Heart right ventricle (tissue), 16 donors: ENCODE measurements around the gene KIF6. TPM values are rescaled to one million over a fixed set of nuclear protein-coding genes. Genes with fewer than 3 reads are reported as not detected.

ENCODE experiments used
- ATAC-seq, 8 donors: fragments of 200-7000 bp; cut with Tn5 transposase; one replicate each; pipeline ENCODE4 v1.9.1; 2020; ENCODE audit warnings: mild to moderate bottlenecking in 8 of 8, moderate library complexity in 8 of 8, moderate number of reproducible peaks in 1 of 8
- DNase-seq, 2 donors: peaks; one replicate each; pipeline ENCODE4 v3.0.0-alpha.2; 2020
- H3K27ac ChIP-seq, 10 donors: fragments of 200-600 bp; sonication (generic) in 2 of 10; one replicate each; pipeline versions ENCODE4 v1.5.0 to v1.8.0; 2020 to 2022; ENCODE audit warnings: mild to moderate bottlenecking in 3 of 10
- H3K27me3 ChIP-seq, 7 donors: fragments of 200-600 bp; one replicate each; pipeline ENCODE4 v1.8.0; 2021 to 2022; ENCODE audit warnings: mild to moderate bottlenecking in 2 of 7
- H3K36me3 ChIP-seq, 9 donors: fragments of 200-600 bp; sonication (generic) in 1 of 9; one replicate each; pipeline versions ENCODE4 v1.5.0 to v1.8.0; 2020 to 2022; ENCODE audit warnings: mild to moderate bottlenecking in 2 of 9
- H3K4me1 ChIP-seq, 9 donors: fragments of 200-600 bp; sonication (generic) in 1 of 9; one replicate each; pipeline versions ENCODE4 v1.5.0 to v1.8.0; 2020 to 2022; ENCODE audit warnings: mild to moderate bottlenecking in 4 of 9
- H3K4me3 ChIP-seq, 10 donors: fragments of 200-600 bp; sonication (generic) in 2 of 10; one replicate each; pipeline versions ENCODE4 v1.5.0 to v1.8.0; 2020 to 2022; ENCODE audit warnings: mild to moderate bottlenecking in 7 of 10, moderate library complexity in 2 of 10
- H3K9me3 ChIP-seq, 11 donors: fragments of 200-600 bp in 10 of 11; sonication (generic) in 2 of 11; one replicate each; pipeline versions ENCODE4 v1.5.0 to v1.8.0; 2013 to 2022; ENCODE audit warnings: mild to moderate bottlenecking in 2 of 11, control low read depth in 1 of 11, moderate library complexity in 1 of 11
- WGBS, 2 donors: extraction: QIAGEN DNeasy Blood & Tissue Kit; methylation state at CpG; one replicate each; pipeline ENCODE4 v1.1.7; 2013; ENCODE audit warnings: inconsistent platforms in 1 of 2; 5-methylcytosine and 5-hydroxymethylcytosine counted together
- intact Hi-C, 10 donors: fragments of 100-400 bp; cut with DNase I; formaldehyde crosslinking; loops; one replicate each; pipeline versions ENCODE4 v1.11.1 to v1.14.2; 2022
- polyA plus RNA-seq, 2 donors: library from polyadenylated mRNA; stranded (reverse); fragments of 200-250 nt; gene quantifications; one replicate each; pipeline ENCODE4 v1.2.3, GENCODE V29; 2013
- total RNA-seq, 10 donors: library from RNA; stranded (reverse); fragmentation: NEBNext Ultra II Directional in 3 of 10; extraction: Animal tissue kit (Norgen Biotek cat#: 25700) in 3 of 10; gene quantifications; one replicate each; pipeline versions ENCODE4 v1.2.1 to v1.2.4, GENCODE V29; 2021 to 2023
- TF ChIP-seq, protein P1 (sequence below), 9 donors: fragments of 200-600 bp; sonication (generic) in 2 of 9; IDR thresholded peaks; one replicate each; pipeline versions ENCODE4 v1.5.0 to v1.8.0; 2021 to 2022; ENCODE audit warnings: antibody characterized with exemption in 9 of 9, mild to moderate bottlenecking in 5 of 9, moderate library complexity in 1 of 9
- donor health status: Arrhythmogenic right ventricular cardiomyopathy.
- donor health status: ischemic (EF 13 %, LVEDD 7.1; RV severe dilation, severe dysfunction).
- donor health status: healthy with polysubstance abuse.
- donor health status: DM: no; HTN: yes; CAD: no.
- donor health status: DM: no; HTN: no; CAD: no.
- donor health status: ischemic (EF 25% LVEDD 6.9; RV normal size, moderate dysfunction).
- donor health status: ischemic (EF 25% LVEDD 5.7; RV mildly dilated, moderate dysfunction).
- donor health status: healthy.
- donor health status: DM: yes; HTN: yes; CAD: no.
- donor health status: Ischemic cardiomyopathy.
- donor health status: ischemic (EF 35%, LVEDD 5.7; RV mildly dilated, moderate dysfunction).
- donor health status: nonischemic (EF 11% LVEDD 7.7; RV severe dilation, severe dysfunction).
- donor health status: DM: yes; HTN: yes; CAD: no.
- donor health status: PGD.
- donor health status: ischemic (EF 29% LVEDD 5.4; RV normal size, mild dysfunction).
- donor health status: nonischemic (EF 23%, LVEDD 6.1; RV moderate dilation, normal function).

Gene KIF6
- total and polyA plus RNA-seq, 12 donors: 0.01 to 1.6 (median 0.45) TPM; not detected in 2

GRCh38 chr6:39499053-39499452 lies 226.2 kb downstream of the KIF6 start:
- no peak for DNase-seq
- H3K4me3 ChIP-seq: no peak overlapping the region
- TF ChIP-seq, protein P1, sequence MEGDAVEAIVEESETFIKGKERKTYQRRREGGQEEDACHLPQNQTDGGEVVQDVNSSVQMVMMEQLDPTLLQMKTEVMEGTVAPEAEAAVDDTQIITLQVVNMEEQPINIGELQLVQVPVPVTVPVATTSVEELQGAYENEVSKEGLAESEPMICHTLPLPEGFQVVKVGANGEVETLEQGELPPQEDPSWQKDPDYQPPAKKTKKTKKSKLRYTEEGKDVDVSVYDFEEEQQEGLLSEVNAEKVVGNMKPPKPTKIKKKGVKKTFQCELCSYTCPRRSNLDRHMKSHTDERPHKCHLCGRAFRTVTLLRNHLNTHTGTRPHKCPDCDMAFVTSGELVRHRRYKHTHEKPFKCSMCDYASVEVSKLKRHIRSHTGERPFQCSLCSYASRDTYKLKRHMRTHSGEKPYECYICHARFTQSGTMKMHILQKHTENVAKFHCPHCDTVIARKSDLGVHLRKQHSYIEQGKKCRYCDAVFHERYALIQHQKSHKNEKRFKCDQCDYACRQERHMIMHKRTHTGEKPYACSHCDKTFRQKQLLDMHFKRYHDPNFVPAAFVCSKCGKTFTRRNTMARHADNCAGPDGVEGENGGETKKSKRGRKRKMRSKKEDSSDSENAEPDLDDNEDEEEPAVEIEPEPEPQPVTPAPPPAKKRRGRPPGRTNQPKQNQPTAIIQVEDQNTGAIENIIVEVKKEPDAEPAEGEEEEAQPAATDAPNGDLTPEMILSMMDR (IDR thresholded peaks at IDR 0.05): no peak
- H3K27me3 ChIP-seq: no peaks in the 10 kb centered on the region
- no peak overlapping the region for H3K27ac ChIP-seq
- H3K36me3 ChIP-seq: no peaks in the 10 kb centered on the region
- ATAC-seq: no peak
- intact Hi-C loops: no loop called here
- peaks cover 0 to 37% (median 14%) of the 10 kb centered on the region in 11 donors for H3K9me3 ChIP-seq
- H3K4me1 ChIP-seq: peaks cover 0 to 23% (median 10%) of the 10 kb centered on the region in 9 donors

DNA sequence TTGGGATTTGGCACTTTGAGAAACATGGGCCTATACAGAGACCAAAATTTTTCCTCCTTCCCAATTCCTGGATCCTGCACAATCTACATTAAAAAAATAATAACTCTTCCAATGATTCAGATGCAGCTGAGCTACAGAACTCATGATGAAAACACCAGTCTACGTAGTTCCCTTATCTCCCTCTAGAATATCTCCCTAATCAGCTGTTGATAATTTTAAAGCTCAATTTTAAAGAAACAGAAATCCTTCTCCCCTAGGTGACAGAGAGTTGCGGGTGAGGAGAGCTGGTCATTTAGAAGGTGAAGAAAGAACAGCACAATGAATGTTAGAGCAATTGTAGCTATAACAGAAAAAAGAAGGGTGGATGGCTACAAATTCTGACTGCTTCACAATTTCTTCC lies 227.1 kb downstream of the KIF6 start:
- Histone ChIP-seq H3K27ac (no peak overlapping the region), H3K27me3 (no peaks in the 10 kb centered on the region), H3K4me1 (peaks cover 0 to 32% (median 13%) of the 10 kb centered on the region in 9 donors), H3K4me3 (no peak overlapping the region), H3K36me3 (no peaks in the 10 kb centered on the region), H3K9me3 (peaks cover 0 to 28% (median 14%) of the 10 kb centered on the region in 11 donors)
- TF ChIP-seq, protein P1 (IDR thresholded peaks at IDR 0.05): no peak
- intact Hi-C loops: no loop called here
- no peak for ATAC-seq
- DNase-seq: no peak
- 67% methylated on average over 2 of the region's 2 CpGs for WGBS, 2 donors

GRCh38 chr6:39496915-39497314 lies 228.3 kb downstream of the KIF6 start:
- 41 to 56% methylated on average over 6 of the region's 6 CpGs for WGBS, 2 donors
- ATAC-seq: peak; percentile 76 to 91 (median 86)
- H3K36me3 ChIP-seq: no peaks in the 10 kb centered on the region
- intact Hi-C loops: no loop called here
- H3K27me3 ChIP-seq: no peaks in the 10 kb centered on the region
- peaks cover 0 to 16% (median 6%) of the 10 kb centered on the region in 11 donors for H3K9me3 ChIP-seq
- H3K4me3 ChIP-seq: no peak overlapping the region
- TF ChIP-seq, protein P1 (IDR thresholded peaks at IDR 0.05): peak in 1 of 9 donors; percentile 8
- H3K27ac ChIP-seq: peak overlapping the region in 3 of 10 donors; percentile 17 to 38 (median 28)
- DNase-seq: peak; percentile 38 to 55
- H3K4me1 ChIP-seq: peaks cover 0 to 32% (median 13%) of the 10 kb centered on the region in 9 donors

GRCh38 chr6:39496456-39496855 lies 228.8 kb downstream of the KIF6 start:
- ATAC-seq: no peak
- H3K9me3 ChIP-seq: peaks cover 0 to 12% (median 2%) of the 10 kb centered on the region in 11 donors
- no peak overlapping the region for H3K27ac ChIP-seq
- DNase-seq: no peak
- H3K27me3 ChIP-seq: no peaks in the 10 kb centered on the region
- intact Hi-C loops: no loop called here
- peaks cover 0 to 32% (median 13%) of the 10 kb centered on the region in 9 donors for H3K4me1 ChIP-seq
- WGBS, 2 donors: 53 to 66% methylated on average over 2 of the region's 2 CpGs
- H3K36me3 ChIP-seq: no peaks in the 10 kb centered on the region
- H3K4me3 ChIP-seq: no peak overlapping the region
- TF ChIP-seq, protein P1 (IDR thresholded peaks at IDR 0.05): no peak
